ENCODE results near the gene TLE2. TPM values are rescaled to one million over a fixed set of nuclear protein-coding genes. Genes with fewer than 3 reads are reported as not detected.
"Not testable (repeated sequence)": the region's sequence is repeated elsewhere in the genome, so short reads cannot be mapped to it uniquely, and the experiment has no call there.

Gene TLE2
- total RNA-seq, 1 donor from 2014 or later, result 0.08 TPM

DNA sequence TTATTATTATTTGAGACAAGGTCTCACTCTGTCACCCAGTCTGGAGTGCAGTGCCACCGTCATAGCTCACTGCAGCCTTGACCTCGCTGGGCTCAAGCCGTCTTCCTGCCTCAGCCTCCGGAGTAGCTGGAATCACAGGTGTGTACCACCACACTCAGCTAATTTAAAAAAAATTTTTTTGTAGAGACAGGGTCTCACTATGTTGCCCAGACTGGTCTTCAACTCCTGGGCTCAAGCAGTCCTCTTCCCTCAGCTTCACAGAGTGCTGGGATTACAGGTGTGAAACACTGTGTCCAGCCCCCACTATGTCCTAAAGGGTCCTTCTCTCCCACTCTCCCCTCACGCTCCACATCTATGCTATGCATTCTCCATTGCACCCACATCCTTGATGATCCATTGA lies 9.1 kb upstream of the TLE2 start:
- no peak for DNase-seq (ENCODE audit: low read depth)

- not testable (repeated sequence) for DNase-seq (ENCODE audit: low read depth)
Observed at GRCh38 chr19:3036977-3037544, 8.0 kb upstream of the TLE2 start.

GRCh38 chr19:3036119-3036976 lies 7.3 kb upstream of the TLE2 start:
- DNase-seq (ENCODE audit: low read depth), result peak; percentile 92

GRCh38 chr19:3035542-3036118 lies 6.5 kb upstream of the TLE2 start:
- peak; percentile 100 for DNase-seq (ENCODE audit: low read depth)

GRCh38 chr19:3034656-3035541 lies 5.8 kb upstream of the TLE2 start:
- DNase-seq (ENCODE audit: low read depth), result peak; percentile 62

GRCh38 chr19:3034406-3034655 lies 5.3 kb upstream of the TLE2 start:
- DNase-seq (ENCODE audit: low read depth), result no peak

- no peak for DNase-seq (ENCODE audit: low read depth)
Observed at GRCh38 chr19:3033595-3034405, 4.7 kb upstream of the TLE2 start.

GRCh38 chr19:3031607-3031867 lies 2.5 kb upstream of the TLE2 start:
- no peak for DNase-seq (ENCODE audit: low read depth)

DNA sequence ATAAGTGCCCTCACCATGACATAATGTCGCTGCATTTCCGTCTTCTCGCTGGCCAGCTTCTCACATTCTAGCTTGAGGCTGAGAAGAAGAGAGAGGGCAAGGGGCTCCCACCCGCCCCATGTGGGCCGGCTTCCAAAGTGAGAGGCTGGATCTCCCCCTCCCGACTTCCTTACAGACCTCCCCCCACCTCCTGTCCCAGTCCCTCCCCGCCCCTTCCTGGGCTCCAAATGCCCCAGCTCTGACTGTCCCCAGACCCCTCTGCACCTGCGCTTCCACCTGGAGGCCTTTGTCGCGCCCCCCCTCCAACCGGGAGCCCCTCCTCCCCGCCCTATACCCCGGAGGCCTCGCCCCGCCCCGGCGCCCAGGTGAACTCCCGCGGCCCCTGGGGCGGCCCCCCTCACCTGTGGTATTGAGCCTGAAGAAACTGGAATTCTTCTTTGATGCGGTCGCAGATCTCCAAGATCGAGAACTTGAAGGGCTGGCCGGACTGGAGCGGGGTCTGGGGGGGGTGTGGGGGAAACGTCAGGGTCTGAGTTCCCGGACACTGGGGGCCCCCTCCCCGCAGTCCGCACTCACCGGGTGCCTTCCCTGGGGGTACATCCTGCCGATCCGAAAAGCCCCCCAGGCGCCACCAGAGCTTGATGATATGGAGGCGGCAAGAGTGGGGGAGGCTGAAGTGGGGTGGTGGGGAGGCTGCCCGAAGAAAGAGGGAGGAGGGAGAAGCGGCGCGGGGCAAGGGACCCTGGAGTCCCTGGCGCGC lies 595 bp downstream of the TLE2 start:
- no peak for DNase-seq (ENCODE audit: low read depth)

- no peak for DNase-seq (ENCODE audit: low read depth)
Observed at GRCh38 chr19:3027981-3028304, 1.1 kb downstream of the TLE2 start.

- DNase-seq (ENCODE audit: low read depth), result no peak
Observed at GRCh38 chr19:3027292-3027691, 1.8 kb downstream of the TLE2 start.

DNA sequence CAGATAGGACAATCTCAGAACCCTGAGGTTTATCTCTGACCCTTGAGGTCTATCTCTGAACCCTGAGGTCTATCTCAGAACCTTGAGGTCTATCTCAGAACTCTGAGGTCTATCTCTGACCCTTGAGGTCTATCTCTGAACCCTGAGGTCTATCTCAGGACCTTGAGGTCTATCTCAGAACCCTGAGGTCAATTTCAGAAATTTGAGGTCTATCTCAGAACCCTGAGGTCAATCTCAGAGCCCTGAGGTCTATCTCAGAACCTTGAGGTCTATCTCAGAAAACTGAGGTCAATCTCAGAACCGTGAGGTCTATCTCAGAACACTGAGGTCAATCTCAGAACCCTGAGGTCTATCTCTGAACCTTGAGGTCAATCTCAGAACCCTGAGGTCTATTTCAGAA lies 2.3 kb downstream of the TLE2 start:
- no peak for DNase-seq (ENCODE audit: low read depth)

DNA sequence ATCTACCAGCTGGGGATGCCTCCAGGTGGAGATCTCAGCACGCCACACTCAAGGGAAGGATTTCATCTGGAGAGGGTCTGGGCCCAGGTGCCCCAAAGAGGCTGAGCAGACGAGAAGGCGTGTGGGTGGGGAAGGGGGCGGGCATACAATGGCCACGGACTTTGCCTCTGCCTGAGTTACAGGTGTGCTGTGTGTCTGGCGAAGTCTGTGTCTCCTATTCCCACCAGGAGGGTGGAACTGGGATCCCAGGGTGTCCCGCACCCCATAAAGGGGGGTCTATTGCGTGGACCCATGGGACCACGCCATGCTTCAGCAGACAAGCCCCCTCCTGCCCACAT lies 3.6 kb downstream of the TLE2 start:
- no peak for DNase-seq (ENCODE audit: low read depth)

- no peak for DNase-seq (ENCODE audit: low read depth)
Observed at GRCh38 chr19:3024870-3025548, 4.1 kb downstream of the TLE2 start.

- DNase-seq (ENCODE audit: low read depth), result no peak
Observed at GRCh38 chr19:3024509-3024869, 4.6 kb downstream of the TLE2 start.

GRCh38 chr19:3020321-3020960 lies 8.6 kb downstream of the TLE2 start:
- no peak for DNase-seq (ENCODE audit: low read depth)

DNA sequence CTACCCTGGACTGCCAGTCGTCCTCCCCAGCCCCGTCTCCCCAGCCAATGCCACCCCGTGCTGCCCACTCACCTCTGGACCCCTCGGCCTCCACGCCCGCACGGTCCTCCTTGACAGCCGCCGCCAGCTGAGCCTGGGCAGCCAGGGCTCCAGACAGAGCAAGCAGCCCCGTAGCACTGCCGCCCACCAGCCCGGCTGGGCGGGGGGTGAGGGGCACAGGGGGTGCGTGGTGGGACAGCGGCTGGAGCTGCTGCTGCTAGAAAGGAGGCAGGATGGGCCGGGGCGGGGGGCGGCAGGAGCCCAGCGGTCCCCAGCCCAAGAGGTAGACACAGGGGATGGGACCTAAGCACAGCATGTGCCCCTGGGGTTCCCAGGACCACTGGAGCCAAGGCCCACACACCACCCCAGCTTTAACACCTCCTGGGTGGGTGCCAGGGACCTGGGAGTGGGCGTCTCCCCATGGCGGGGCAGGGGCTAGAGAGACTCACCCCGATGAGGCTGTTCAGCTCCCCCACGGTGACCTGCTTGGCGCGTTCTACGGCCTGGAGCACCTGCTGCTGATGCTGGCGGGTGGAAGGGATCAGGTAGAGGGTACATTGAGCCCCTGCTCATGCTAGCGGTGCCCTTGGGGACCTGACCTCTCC lies 9.7 kb downstream of the TLE2 start:
- DNase-seq (ENCODE audit: low read depth), result no peak

DNA sequence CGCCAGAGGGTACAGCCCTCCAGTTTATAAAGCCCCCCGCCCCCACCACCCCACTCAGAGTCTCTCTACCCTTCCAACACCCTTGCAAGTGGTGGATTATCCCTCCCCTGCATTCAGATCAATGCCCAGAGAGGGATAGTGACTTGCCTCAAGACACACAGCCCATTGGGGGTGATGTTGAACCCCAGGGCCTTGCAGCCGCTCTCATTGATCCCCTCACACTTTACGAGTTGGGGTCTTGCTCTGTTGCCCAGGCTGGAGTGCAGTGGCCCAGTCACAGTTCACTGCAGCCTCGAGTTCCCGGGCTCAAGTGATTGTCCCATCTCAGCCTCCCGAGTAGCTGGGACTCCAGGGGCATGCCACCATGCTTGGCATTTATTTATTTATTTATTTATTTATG lies 11.2 kb downstream of the TLE2 start:
- no peak for DNase-seq (ENCODE audit: low read depth)

Data from myocyte (in vitro differentiated cells).